H1 (cell line): ENCODE results near the gene CORO7. TPM values are rescaled to one million over a fixed set of nuclear protein-coding genes. Genes with fewer than 3 reads are reported as not detected.

Source experiments
- HDAC6 ChIP-seq: IDR thresholded peaks from one replicate; pipeline ENCODE4 v1.7.1; 2012; ENCODE audit warnings: low read depth, mild to moderate bottlenecking, inconsistent platforms, low read length, moderate library complexity
- RBBP5 ChIP-seq: IDR thresholded peaks from 2 replicates; pipeline ENCODE4 v1.7.1; 2012; ENCODE audit warnings: low read depth, mild to moderate bottlenecking, inconsistent platforms, low read length, moderate library complexity, borderline replicate concordance
- polyA plus RNA-seq, 7 experiments: library from polyadenylated mRNA; depleted of rRNA in 3 of 7; stranded (reverse) in 5 of 7; unstranded in 2 of 7; fragments of >200 nt in 5 of 7; fragments of 200-250 nt in 2 of 7; gene quantifications; 1 replicate in 5 of 7; 2 replicates in 1 of 7; 4 replicates in 1 of 7; pipeline versions ENCODE4 v1.2.1 to v1.2.3, GENCODE V29; 2011 to 2013; ENCODE audit warnings: missing spikeins in 2 of 7, mixed read lengths in 2 of 7
- total RNA-seq: library from RNA; stranded (reverse); fragmentation: NEBNext Ultra II Directional; extraction: Animal tissue kit (Norgen Biotek cat#: 25700); gene quantifications from 2 replicates; pipeline ENCODE4 v1.2.1, GENCODE V29; 2021

CORO7 gene
- total and polyA plus RNA-seq, 2 of the 8 experiments (the other 6 are each of a cell fraction or from before 2014, with no cell fraction given), result 25.2 to 29.8 TPM

DNA sequence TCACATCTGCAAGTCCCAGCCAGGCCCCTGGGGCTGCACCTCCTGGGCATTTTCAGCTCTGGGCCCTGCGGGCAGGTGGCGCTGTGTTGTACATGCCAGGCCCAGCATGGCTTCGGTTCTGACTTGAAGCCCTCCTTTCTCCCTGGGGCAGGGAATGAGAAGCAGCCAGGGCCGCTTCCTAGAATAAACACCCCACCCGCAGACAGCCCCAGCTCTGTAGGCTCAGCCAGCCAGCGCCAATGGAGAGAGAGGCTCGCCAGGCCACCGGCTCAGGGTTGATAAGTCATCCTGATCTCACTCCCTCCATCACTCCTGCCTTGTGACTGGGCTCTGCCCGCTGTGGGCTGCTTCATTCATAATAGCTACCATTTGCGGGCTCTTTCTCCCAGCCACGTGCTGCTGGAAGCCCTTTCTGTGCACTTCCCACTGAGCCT, 106.5 kb downstream of the CORO7 start (continued):
- TF ChIP-seq RBBP5 (no peak), HDAC6 (no peak)
